ENCODE results near the gene PANK4. TPM values are rescaled to one million over a fixed set of nuclear protein-coding genes. Genes with fewer than 3 reads are reported as not detected.

Gene PANK4
- total and polyA plus RNA-seq, 2 of the 8 experiments (the other 6 are each of a cell fraction or from before 2014, with no cell fraction given), result 20.1 to 29.7 TPM

- Histone ChIP-seq H3K4ac (replicated peaks; ENCODE audit: insufficient read length, low read depth, low read length) (peak overlapping the region; percentile 96), H2BK120ac (replicated peaks; ENCODE audit: low read depth, low read length) (peak overlapping the region; percentile 78), H3K14ac (ENCODE audit: insufficient read length) (no peak overlapping the region), H3K27me3 (replicated peaks in 1 of 4; ENCODE audit: control insufficient read depth in 3 of 4, extremely low read depth in 1 of 4, insufficient read depth in 3 of 4, low read length in 3 of 4) (peaks cover 0 to 9% (median 5%) of the 10 kb centered on the region in 4 experiments; a peak in 3 of 7 replicates), H4K91ac (replicated peaks; ENCODE audit: insufficient read length, low read length) (peak overlapping the region; percentile 91), H2AK5ac (ENCODE audit: low read depth, low read length) (no peak overlapping the region), H3K4me1 (replicated peaks in 1 of 4; ENCODE audit: control insufficient read depth in 3 of 4, insufficient read depth in 4 of 4, low read length in 3 of 4) (peaks cover 0 to 31% (median 28%) of the 10 kb centered on the region in 4 experiments; a peak in 6 of 7 replicates), H2BK20ac (ENCODE audit: low read length) (no peak overlapping the region), H2BK15ac (ENCODE audit: low read length) (no peak overlapping the region), H3K9me3 (ENCODE audit: insufficient read depth in 2 of 2, low read depth in 1 of 2, low read length in 1 of 2) (no peaks in the 10 kb centered on the region), H2AFZ (ENCODE audit: low read length) (no peak overlapping the region), H3K27ac (ENCODE audit: low read depth, low read length) (0 out of 2 replicates have a peak overlapping the region, but pooled peaks have one; percentile 40), H3K9ac (replicated peaks in 1 of 4; ENCODE audit: extremely low read depth in 1 of 4, low read depth in 3 of 4, low read length in 3 of 4) (peak overlapping the region in 3 of 4 experiments; percentile 34 to 44 (median 39); a peak in 4 of 7 replicates), H3K4me3 (ENCODE audit: extremely low read depth in 1 of 4, insufficient read depth in 2 of 4, low read depth in 3 of 4, low read length in 4 of 4) (peak overlapping the region; percentile 51 to 75 (median 63)), H4K20me1 (replicated peaks in 1 of 2; ENCODE audit: control insufficient read depth in 1 of 2, insufficient read depth in 2 of 2, low read length in 2 of 2) (no peaks in the 10 kb centered on the region), H4K5ac (ENCODE audit: insufficient read length, low read depth, low read length) (peak overlapping the region; percentile 90), H3K18ac (ENCODE audit: extremely low read depth, low read length) (peak overlapping the region; percentile 87), H4K8ac (ENCODE audit: extremely low read depth, insufficient read depth, low read length) (peak overlapping the region; percentile 88), H3K23me2 (ENCODE audit: low read depth, low read length) (peaks cover 10% of the 10 kb centered on the region; the same call in 1 of the 2 replicates), H3K79me1 (ENCODE audit: low read depth, low read length) (no peaks in the 10 kb centered on the region), H3K36me3 (ENCODE audit: control insufficient read depth in 2 of 4, insufficient read depth in 4 of 4, low read length in 3 of 4) (no peaks in the 10 kb centered on the region), H2BK5ac (ENCODE audit: low read depth, low read length) (peak overlapping the region; percentile 87), H2BK12ac (ENCODE audit: low read depth, low read length) (peak overlapping the region; percentile 23; the same call in 1 of the 2 replicates), H3K56ac (replicated peaks; ENCODE audit: insufficient read length, low read depth, low read length) (peak overlapping the region; percentile 82), H3K79me2 (ENCODE audit: control insufficient read depth in 1 of 2, insufficient read depth in 2 of 2, low read length in 2 of 2) (no peaks in the 10 kb centered on the region), H3K23ac (ENCODE audit: insufficient read length) (no peak overlapping the region), H3K4me2 (ENCODE audit: insufficient read depth in 1 of 2, low read depth in 2 of 2, low read length in 2 of 2) (peak overlapping the region; percentile 82 to 92)
- ChIA-PET CTCF (ENCODE audit: partially characterized antibody) (interaction anchor here (0.7 to 3.7 kb wide), 21 partner anchors 7 to 946 kb away, joined by 3 to 27 read pairs (median 5); partner anchors contain the start of genes HES5, PANK4 and PEX10), POLR2A (ENCODE audit: partially characterized antibody) (interaction anchor here (0.5 to 1.7 kb wide), 13 partner anchors 14 to 806 kb away, joined by 3 to 9 read pairs (median 4); partner anchors contain the start of genes HES5 and PANK4)
- 2% methylated on average over 32 of the region's 52 CpGs; no CpG with 5 or more reads in 1 of the 2 experiments for WGBS, 2 experiments (ENCODE audit: extremely low coverage in 1 of 2, insufficient coverage in 1 of 2, insufficient read length in 1 of 2, insufficient replicate concordance in 2 of 2, low coverage in 1 of 2, low lambda C conversion rate in 2 of 2, missing lambda C conversion rate in 1 of 2)
- FAIRE-seq (no peak), DNase-seq (ENCODE audit: low read depth in 1 of 2, low spot score in 2 of 2) (peak; percentile 73 to 84)
- TF ChIP-seq TAF1 (IDR thresholded peaks at IDR 0.05; ENCODE audit: low read depth, low read length) (0 out of 2 replicates have a peak, but pooled peaks have one; percentile 18), KDM1A (IDR thresholded peaks at IDR 0.05; ENCODE audit: borderline replicate concordance, low read length) (no peak), USF2 (IDR thresholded peaks at IDR 0.05; ENCODE audit: low read length) (no peak), FOSL1 (IDR thresholded peaks at IDR 0.05; ENCODE audit: insufficient read depth, low read depth, low read length) (no peak), SIN3A (conservative IDR thresholded peaks at IDR 0.05 in 1 of 2, IDR thresholded peaks at IDR 0.05 in 1 of 2; ENCODE audit: low read depth in 1 of 2, low read length in 2 of 2) (no peak), CREB1 (IDR thresholded peaks at IDR 0.05) (no peak), KDM4A (IDR thresholded peaks at IDR 0.05; ENCODE audit: low read depth, low read length, severe bottlenecking) (peak; percentile 41), EZH2 (IDR thresholded peaks at IDR 0.05; ENCODE audit: low read depth, low read length, severe bottlenecking) (peak; percentile 27)
- TF ChIP-seq, protein P1, sequence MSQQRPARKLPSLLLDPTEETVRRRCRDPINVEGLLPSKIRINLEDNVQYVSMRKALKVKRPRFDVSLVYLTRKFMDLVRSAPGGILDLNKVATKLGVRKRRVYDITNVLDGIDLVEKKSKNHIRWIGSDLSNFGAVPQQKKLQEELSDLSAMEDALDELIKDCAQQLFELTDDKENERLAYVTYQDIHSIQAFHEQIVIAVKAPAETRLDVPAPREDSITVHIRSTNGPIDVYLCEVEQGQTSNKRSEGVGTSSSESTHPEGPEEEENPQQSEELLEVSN (IDR thresholded peaks at IDR 0.05), result no peak; the same call in 1 of the 2 replicates
These were observed 20.3 kb upstream of the PANK4 start for GRCh38 chr1:2546515-2547209.

All from H1 (cell line).